DMS 273 (cell line): ENCODE measurements around the gene FBXW7.

ENCODE experiments used
- DNase-seq: peaks from one replicate; lab custom pipeline; 2025; ENCODE audit not compliant: unreplicated experiment; lab: John Stamatoyannopoulos, UW

FBXW7 gene

GRCh38 chr4:152294331-152294730 lies 241.6 kb downstream of the FBXW7 start:
- no peak for DNase-seq

- DNase-seq = no peak
Observed at GRCh38 chr4:152293527-152293926, 242.4 kb downstream of the FBXW7 start.

- no peak for DNase-seq
Observed at GRCh38 chr4:152290366-152290921, 245.4 kb downstream of the FBXW7 start.

- no peak for DNase-seq
Observed at GRCh38 chr4:152289941-152290340, 246.0 kb downstream of the FBXW7 start.

GRCh38 chr4:152289541-152289940 lies 246.4 kb downstream of the FBXW7 start:
- no peak for DNase-seq

GRCh38 chr4:152283801-152284470 lies 252.0 kb downstream of the FBXW7 start:
- DNase-seq = no peak

- DNase-seq = no peak
Observed at GRCh38 chr4:152281822-152282221, 254.1 kb downstream of the FBXW7 start.

- DNase-seq = no peak
Observed at GRCh38 chr4:152281211-152281610, 254.7 kb downstream of the FBXW7 start.

GRCh38 chr4:152279234-152279566 lies 256.7 kb downstream of the FBXW7 start:
- no peak for DNase-seq

GRCh38 chr4:152278505-152279233 lies 257.2 kb downstream of the FBXW7 start:
- no peak for DNase-seq

- no peak for DNase-seq
Observed at GRCh38 chr4:152278172-152278504, 257.8 kb downstream of the FBXW7 start.

GRCh38 chr4:152277333-152277732 lies 258.6 kb downstream of the FBXW7 start:
- no peak for DNase-seq

- no peak for DNase-seq
Observed at GRCh38 chr4:152273343-152273742, 262.5 kb downstream of the FBXW7 start.
